Natural killer cell (primary cell): Measurements from ENCODE around the gene PRSS21. TPM values are rescaled to one million over a fixed set of nuclear protein-coding genes. Genes with fewer than 3 reads are reported as not detected.

ENCODE experiments used
- ATAC-seq, 3 donors: fragments of 150-1000 bp in 2 of 3; fragments of 200-7000 bp in 1 of 3; cut with Tn5 transposase; 1 replicate in 1 of 3; 2 replicates in 2 of 3; pipeline ENCODE4 v1.10.0; 2021; ENCODE audit warnings: mild to moderate bottlenecking in 2 of 3, moderate library complexity in 2 of 3
- DNase-seq, 2 donors: peaks; one replicate each; pipeline versions ENCODE4 v3.0.0 to v3.0.0-alpha.2; 2013 to 2021; ENCODE audit warnings: mixed read lengths in 1 of 2
- H3K27ac ChIP-seq: one replicate; pipeline ENCODE4 v1.5.1; 2013; ENCODE audit warnings: mild to moderate bottlenecking, low read length
- H3K27me3 ChIP-seq: one replicate; pipeline ENCODE4 v1.6.1; 2013; ENCODE audit warnings: low read length; ENCODE audit not compliant: control insufficient read depth, insufficient read depth
- H3K36me3 ChIP-seq: one replicate; pipeline ENCODE4 v1.6.1; 2013; ENCODE audit warnings: low read length; ENCODE audit not compliant: control insufficient read depth, insufficient read depth
- H3K4me1 ChIP-seq: one replicate; pipeline ENCODE4 v1.6.1; 2013; ENCODE audit warnings: low read length; ENCODE audit not compliant: control insufficient read depth, insufficient read depth
- H3K4me3 ChIP-seq: one replicate; pipeline ENCODE4 v1.5.1; 2013; ENCODE audit warnings: low read length
- H3K9me3 ChIP-seq: one replicate; pipeline ENCODE4 v1.6.1; 2013; ENCODE audit warnings: low read length; ENCODE audit not compliant: control insufficient read depth, insufficient read depth
- H3K27ac Mint-ChIP-seq, 2 donors: one replicate each; pipeline ENCODE4 v1.8.0; 2022; ENCODE audit warnings: mild to moderate bottlenecking in 2 of 2, mixed read lengths in 2 of 2, moderate library complexity in 1 of 2
- H3K27me3 Mint-ChIP-seq, 2 donors: one replicate each; pipeline ENCODE4 v1.8.0; 2022; ENCODE audit warnings: low read depth in 2 of 2, mixed read lengths in 2 of 2
- H3K36me3 Mint-ChIP-seq: one replicate; pipeline ENCODE4 v1.8.0; 2022; ENCODE audit warnings: mixed read lengths
- H3K4me1 Mint-ChIP-seq, 2 donors: one replicate each; pipeline ENCODE4 v1.8.0; 2022; ENCODE audit warnings: mixed read lengths in 2 of 2
- H3K4me3 Mint-ChIP-seq: one replicate; pipeline ENCODE4 v1.8.0; 2022; ENCODE audit warnings: mild to moderate bottlenecking, moderate library complexity, mixed read lengths
- H3K9me3 Mint-ChIP-seq, 2 donors: one replicate each; pipeline ENCODE4 v1.8.0; 2022; ENCODE audit warnings: mixed read lengths in 2 of 2
- CTCF ChIP-seq: fragments of 200-600 bp; IDR thresholded peaks from one replicate; pipeline ENCODE4 v1.8.0; 2022; ENCODE audit warnings: antibody characterized with exemption
- WGBS: methylation state at CpG from one replicate; pipeline ENCODE4 v1.1.7; 2013; ENCODE audit warnings: missing lambda C conversion rate; ENCODE audit not compliant: insufficient coverage; 5-methylcytosine and 5-hydroxymethylcytosine counted together
- intact Hi-C: fragments of 100-400 bp; cut with micrococcal nuclease; formaldehyde crosslinking; loops from one replicate; pipeline ENCODE4 v1.14.2; 2022
- total RNA-seq, 4 donors: library from RNA; stranded (reverse); fragments of 120-200 nt in 1 of 4; gene quantifications; one replicate each; pipeline versions ENCODE4 v1.2.3 to v1.2.4, GENCODE V29; 2013 to 2022

Gene PRSS21
- total RNA-seq, 3 donors from 2014 or later (not counting 1 experiment from before 2014, with no cell fraction given) = 0.64 to 6.6 TPM; not detected in 1

GRCh38 chr16:2799859-2800226, 17.2 kb upstream of the PRSS21 start:
- WGBS = 97% methylated on average over 1 of the region's 1 CpG
- H3K9me3 ChIP-seq = peaks cover 6% of the 10 kb centered on the region
- intact Hi-C loops = loop anchor here (2.0 kb wide), 1 partner anchor 19 kb away; no protein-coding TSS in a partner anchor
- no peak for TF ChIP-seq CTCF
- H3K4me3 ChIP-seq = no peak overlapping the region
- no peaks in the 10 kb centered on the region for H3K27me3 ChIP-seq
- DNase-seq (no peak), ATAC-seq (no peak)
- no peak overlapping the region for H3K27ac Mint-ChIP-seq
- no peaks in the 10 kb centered on the region for H3K4me1 Mint-ChIP-seq
- H3K4me3 Mint-ChIP-seq = no peak overlapping the region
- no peaks in the 10 kb centered on the region for H3K36me3 ChIP-seq
- H3K27ac ChIP-seq = no peak overlapping the region
- peaks cover 0 to 3% of the 10 kb centered on the region in 2 donors for H3K9me3 Mint-ChIP-seq
- no peaks in the 10 kb centered on the region for H3K36me3 Mint-ChIP-seq
- peaks cover 0 to 2% of the 10 kb centered on the region in 2 donors for H3K27me3 Mint-ChIP-seq
- no peaks in the 10 kb centered on the region for H3K4me1 ChIP-seq

- WGBS = 89% methylated on average over 3 of the region's 3 CpGs
- DNase-seq (no peak), ATAC-seq (no peak)
- no peaks in the 10 kb centered on the region for H3K36me3 Mint-ChIP-seq
- no peak overlapping the region for H3K4me3 Mint-ChIP-seq
- peaks cover 0 to 15% of the 10 kb centered on the region in 2 donors for H3K27me3 Mint-ChIP-seq
- H3K9me3 ChIP-seq = peaks cover 6% of the 10 kb centered on the region
- TF ChIP-seq CTCF = no peak
- no peaks in the 10 kb centered on the region for H3K4me1 Mint-ChIP-seq
- no peak overlapping the region for H3K27ac ChIP-seq
- H3K9me3 Mint-ChIP-seq = peaks cover 0 to 3% of the 10 kb centered on the region in 2 donors
- intact Hi-C loops = no loop called here
- H3K27ac Mint-ChIP-seq = no peak overlapping the region
- no peak overlapping the region for H3K4me3 ChIP-seq
- H3K4me1 ChIP-seq = no peaks in the 10 kb centered on the region
- H3K36me3 ChIP-seq = no peaks in the 10 kb centered on the region
- no peaks in the 10 kb centered on the region for H3K27me3 ChIP-seq
Observed at GRCh38 chr16:2803545-2804195, 13.4 kb upstream of the PRSS21 start.

- peaks cover 0 to 3% of the 10 kb centered on the region in 2 donors for H3K9me3 Mint-ChIP-seq
- no peaks in the 10 kb centered on the region for H3K36me3 Mint-ChIP-seq
- no peak overlapping the region for H3K27ac Mint-ChIP-seq
- Histone ChIP-seq H3K36me3 (no peaks in the 10 kb centered on the region), H3K4me3 (no peak overlapping the region), H3K4me1 (no peaks in the 10 kb centered on the region), H3K27me3 (no peaks in the 10 kb centered on the region), H3K9me3 (peaks cover 6% of the 10 kb centered on the region), H3K27ac (no peak overlapping the region)
- H3K27me3 Mint-ChIP-seq = peaks cover 0 to 17% of the 10 kb centered on the region in 2 donors
- DNase-seq (no peak), ATAC-seq (no peak)
- no peak for TF ChIP-seq CTCF
- intact Hi-C loops = no loop called here
- H3K4me3 Mint-ChIP-seq = no peak overlapping the region
- WGBS = 98% methylated on average over 4 of the region's 4 CpGs
- H3K4me1 Mint-ChIP-seq = no peaks in the 10 kb centered on the region
Observed at GRCh38 chr16:2804728-2805127, 12.3 kb upstream of the PRSS21 start.

- Mint-ChIP-seq H3K4me3 (no peak overlapping the region), H3K27ac (no peak overlapping the region), H3K27me3 (peaks cover 0 to 17% of the 10 kb centered on the region in 2 donors), H3K9me3 (peaks cover 0 to 3% of the 10 kb centered on the region in 2 donors), H3K36me3 (no peaks in the 10 kb centered on the region), H3K4me1 (no peaks in the 10 kb centered on the region)
- Histone ChIP-seq H3K27ac (no peak overlapping the region), H3K36me3 (no peaks in the 10 kb centered on the region), H3K9me3 (peaks cover 6% of the 10 kb centered on the region), H3K27me3 (no peaks in the 10 kb centered on the region), H3K4me3 (no peak overlapping the region), H3K4me1 (no peaks in the 10 kb centered on the region)
- no peak for TF ChIP-seq CTCF
- WGBS = 68% methylated on average over 5 of the region's 5 CpGs
- intact Hi-C loops = no loop called here
- no peak for DNase-seq
- no peak for ATAC-seq
Observed at GRCh38 chr16:2806286-2806685, 10.8 kb upstream of the PRSS21 start.
